Glutamatergic neuron (in vitro differentiated cells): ENCODE measurements around the gene ANKRD28. TPM values are rescaled to one million over a fixed set of nuclear protein-coding genes. Genes with fewer than 3 reads are reported as not detected.

Source experiments
- microRNA-seq: library from miRNA; unstranded; fragments of <30 nt; microRNA quantifications from one replicate; pipeline ENCODE4, GENCODE V29; 2020; ENCODE audit not compliant: unreplicated experiment
- total RNA-seq: library from RNA; stranded (reverse); fragmentation: NEBNext Ultra II Directional; extraction: Animal tissue kit (Norgen Biotek cat#: 25700); gene quantifications from one replicate; pipeline ENCODE4 v1.2.1, GENCODE V29; 2021; ENCODE audit not compliant: unreplicated experiment

Gene ANKRD28
- total RNA-seq, 1 donor from 2014 or later, result 84.3 TPM

Small RNA genes within 50 kb of the gene (microRNA-seq; reads per million reads assigned to microRNA genes)
- gene MIR3134, result not detected

Other genes starting within 250 kb of the ANKRD28 start
- gene HACL1, start 196.4 kb downstream of the ANKRD28 start, total RNA-seq, result 19.0 TPM
- gene BTD, start 196.2 kb downstream of the ANKRD28 start, total RNA-seq, result 12.7 TPM